SH-SY5Y (cell line): ENCODE measurements around the gene KIF1A.

ENCODE experiments used
- GATA2 ChIP-seq: IDR thresholded peaks from 2 replicates; pipeline ENCODE4 v1.6.1; 2011; ENCODE audit warnings: mild to moderate bottlenecking, low read depth, low read length
- GATA3 ChIP-seq: IDR thresholded peaks from 2 replicates; pipeline ENCODE4 v1.6.1; 2011; ENCODE audit warnings: low read depth, mild to moderate bottlenecking, low read length, moderate library complexity

The KIF1A gene

DNA sequence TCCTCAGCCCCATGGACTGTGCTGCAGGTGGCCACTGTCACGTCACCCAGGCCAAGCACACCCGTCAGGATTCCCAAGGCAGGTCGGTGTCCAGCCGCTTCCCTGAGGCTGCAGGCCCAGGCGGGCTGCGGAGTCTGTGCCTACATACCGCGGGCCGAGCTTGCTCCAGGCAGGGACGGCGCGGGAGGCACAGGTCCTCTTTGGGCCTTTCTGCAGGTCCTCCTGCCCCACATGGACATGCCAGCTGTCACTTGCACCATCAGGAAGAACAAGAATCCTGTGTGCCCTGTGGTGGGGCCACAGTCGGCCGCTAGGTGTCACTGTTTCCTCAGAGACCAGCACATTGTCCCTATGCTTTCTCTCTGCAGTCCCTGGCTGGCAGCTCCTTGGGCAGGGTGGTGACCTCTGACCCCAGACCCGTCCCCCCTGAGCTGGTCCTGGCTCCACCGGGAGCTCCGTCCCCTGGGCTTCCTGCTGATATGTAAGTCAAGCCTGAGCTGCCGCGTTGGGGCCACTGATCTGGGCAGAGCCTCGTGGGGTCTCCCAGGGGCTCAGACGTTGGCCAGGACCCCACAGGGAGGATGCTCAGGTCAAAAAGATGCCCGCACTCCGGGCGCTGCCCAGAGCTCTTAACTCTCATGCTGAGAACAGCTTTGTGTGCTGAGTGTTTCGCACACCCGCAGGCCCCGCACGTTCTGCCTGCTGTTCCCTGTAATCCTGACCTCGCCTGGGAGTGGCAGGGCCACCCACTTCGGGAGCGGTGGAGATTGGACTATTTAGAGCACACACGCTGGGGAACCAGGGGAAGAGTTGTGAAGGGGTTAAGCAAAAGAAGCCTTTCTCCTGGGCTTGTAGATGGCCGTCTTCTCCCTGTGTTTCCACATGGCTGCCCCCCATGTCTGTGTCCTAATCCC lies 31.3 kb upstream of the KIF1A start:
- no peak for TF ChIP-seq GATA2

DNA sequence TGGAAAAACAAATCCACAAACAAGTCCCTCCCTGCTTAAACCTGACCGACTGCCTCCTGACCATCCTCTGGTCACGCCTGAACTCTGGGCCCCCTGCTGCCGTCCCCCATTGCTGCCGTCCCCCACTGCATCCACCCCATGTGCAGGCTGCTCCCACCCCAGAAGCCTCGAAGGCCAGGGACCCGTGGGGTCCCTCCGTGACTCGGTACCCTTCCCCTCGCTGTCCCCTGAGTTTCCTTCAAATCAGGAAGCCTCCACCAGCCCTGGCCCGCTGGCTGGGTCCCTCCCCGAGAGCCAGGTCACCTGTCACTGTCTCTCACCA lies 30.7 kb upstream of the KIF1A start:
- no peak for TF ChIP-seq GATA2
- no peak for TF ChIP-seq GATA3

DNA sequence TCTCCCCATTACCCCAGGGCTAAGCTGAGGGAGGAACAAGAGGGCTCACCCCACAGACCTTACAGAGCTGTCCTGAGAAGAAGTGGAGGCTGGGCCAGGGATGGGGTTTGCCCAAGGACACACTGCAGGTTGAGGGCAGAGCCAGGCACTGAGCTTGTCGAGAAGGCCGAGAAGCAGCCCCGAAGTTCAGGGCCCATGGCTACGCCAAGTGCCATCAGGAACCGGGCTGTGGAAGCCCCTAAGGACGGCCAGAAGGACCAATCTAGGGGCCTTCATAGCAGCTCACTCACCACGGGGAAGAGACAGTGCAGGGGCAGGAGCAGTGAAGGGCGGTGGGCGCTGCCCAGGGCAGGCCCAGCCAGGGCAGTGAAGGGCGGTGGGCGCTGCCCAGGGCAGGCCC lies 30.0 kb upstream of the KIF1A start:
- TF ChIP-seq GATA3, result no peak
- no peak for TF ChIP-seq GATA2

DNA sequence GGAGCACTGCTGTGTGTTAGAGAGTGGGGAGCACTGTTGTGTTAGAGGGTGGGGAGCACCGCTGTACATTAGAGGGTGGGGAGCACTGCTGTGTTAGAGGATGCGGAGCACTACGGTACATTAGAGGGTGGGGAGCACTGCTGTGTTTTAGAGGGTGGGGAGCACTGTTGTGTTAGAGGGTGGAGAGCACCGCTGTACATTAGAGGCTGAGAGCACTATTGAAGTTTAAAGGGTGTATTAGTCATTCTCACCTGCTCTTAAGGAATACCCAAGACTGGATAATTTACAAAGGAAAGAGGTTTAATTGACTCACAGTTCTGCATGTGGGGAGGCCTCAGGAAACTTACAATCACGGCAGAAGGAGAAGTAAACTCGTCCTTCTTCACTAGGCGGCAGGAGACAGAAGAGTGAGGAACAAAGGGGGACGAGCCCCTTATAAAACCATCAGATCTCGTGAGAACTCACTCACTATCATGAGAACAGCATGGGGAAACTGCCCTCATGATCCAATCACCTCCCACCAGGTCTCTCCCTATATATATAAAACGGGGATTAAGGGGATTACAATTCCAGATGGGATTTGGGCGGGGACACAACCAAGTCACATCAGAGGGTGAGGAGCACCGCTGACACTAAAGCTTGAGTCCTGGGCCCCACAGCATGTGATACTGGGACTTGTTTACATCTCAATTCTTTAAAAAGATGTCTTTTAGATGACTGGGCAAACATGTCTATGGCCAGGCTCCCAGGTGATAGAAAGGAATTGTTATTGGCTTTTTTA lies 29.1 kb upstream of the KIF1A start:
- no peak for TF ChIP-seq GATA2
- TF ChIP-seq GATA3, result no peak

DNA sequence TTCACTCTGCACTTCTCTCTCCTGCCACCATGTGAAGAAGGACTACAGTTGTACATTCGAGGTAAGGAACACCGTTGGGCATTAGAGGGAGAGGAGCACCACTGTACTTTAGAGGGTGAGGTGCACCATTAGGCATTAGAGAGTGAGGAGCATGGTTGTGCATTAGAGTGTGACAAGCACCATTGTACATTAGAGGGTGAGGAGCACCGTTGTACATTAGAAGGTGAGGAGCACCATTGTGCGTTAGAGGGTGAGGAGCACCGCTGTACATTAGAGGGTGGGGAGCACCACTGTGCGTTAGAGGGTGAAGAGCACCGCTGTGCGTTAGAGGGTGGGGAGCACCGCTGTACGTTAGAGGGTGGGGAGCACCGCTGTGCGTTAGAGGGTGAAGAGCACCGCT lies 27.8 kb upstream of the KIF1A start:
- TF ChIP-seq GATA3 (no peak), GATA2 (no peak)

DNA sequence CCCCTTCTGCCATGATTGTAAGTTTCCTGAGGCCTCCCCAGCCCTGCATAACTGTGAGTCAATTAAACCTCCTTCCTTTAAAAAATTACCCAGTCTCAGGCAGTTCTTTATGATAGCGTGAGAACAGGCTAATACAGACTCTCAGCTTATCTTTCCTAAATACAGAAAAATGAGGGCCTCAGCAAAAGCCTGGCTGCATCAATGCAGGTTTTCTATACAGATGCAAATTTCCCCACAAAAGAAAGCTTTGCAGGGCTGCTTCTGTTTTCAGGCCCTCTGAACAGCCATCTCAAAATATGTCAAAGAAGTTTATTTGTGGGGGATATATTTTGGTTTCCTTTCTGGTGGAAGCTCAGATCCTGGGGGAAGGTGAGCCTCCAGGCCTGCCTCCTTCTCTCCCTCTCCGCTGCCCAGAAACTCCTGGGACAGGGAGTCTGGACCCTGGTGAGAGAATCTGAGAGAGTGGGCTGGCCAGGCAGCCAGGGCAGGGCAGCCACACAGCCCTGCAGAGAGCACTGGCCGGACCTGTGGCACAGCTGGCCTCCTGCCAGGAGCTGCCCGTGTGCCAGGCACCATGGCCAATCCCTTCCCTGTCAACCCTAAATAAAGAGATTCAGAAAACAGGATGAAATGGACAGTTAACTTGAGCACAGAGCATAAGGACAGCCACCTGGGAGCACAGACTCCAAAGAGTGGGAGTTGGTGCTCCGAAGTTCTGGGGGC lies 27.0 kb upstream of the KIF1A start:
- TF ChIP-seq GATA2 (no peak), GATA3 (no peak)

DNA sequence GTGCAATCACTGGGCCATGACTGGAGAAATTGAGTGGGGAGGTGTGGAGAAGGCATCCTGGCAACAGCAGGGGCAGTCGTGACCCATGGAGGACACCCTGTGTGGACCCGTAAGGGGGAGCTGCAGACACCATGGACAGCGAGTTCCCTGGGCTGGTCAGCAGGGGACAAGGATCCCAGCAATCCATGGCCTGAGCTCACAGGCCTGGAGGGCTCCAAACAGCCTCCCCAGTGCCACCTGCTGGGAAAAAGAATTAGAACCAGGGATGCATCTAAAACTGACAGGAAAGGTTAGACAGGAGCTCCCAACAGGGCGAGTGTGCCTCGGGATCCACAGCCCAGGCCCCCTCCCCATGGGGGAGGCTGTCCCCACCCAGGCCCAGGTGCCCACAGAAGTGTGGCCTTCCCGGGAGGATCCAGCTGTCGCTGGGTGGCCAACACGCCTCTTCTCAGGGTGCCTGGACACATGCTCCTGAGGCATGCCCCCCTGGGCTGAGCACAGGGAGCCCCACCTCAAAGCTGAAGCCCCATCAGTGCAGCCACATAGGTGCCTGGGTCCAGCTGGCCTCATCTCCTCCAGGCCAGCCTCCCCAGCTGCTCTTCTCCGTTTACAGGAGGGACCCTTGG lies 20.5 kb upstream of the KIF1A start:
- TF ChIP-seq GATA2, result no peak
- no peak for TF ChIP-seq GATA3

DNA sequence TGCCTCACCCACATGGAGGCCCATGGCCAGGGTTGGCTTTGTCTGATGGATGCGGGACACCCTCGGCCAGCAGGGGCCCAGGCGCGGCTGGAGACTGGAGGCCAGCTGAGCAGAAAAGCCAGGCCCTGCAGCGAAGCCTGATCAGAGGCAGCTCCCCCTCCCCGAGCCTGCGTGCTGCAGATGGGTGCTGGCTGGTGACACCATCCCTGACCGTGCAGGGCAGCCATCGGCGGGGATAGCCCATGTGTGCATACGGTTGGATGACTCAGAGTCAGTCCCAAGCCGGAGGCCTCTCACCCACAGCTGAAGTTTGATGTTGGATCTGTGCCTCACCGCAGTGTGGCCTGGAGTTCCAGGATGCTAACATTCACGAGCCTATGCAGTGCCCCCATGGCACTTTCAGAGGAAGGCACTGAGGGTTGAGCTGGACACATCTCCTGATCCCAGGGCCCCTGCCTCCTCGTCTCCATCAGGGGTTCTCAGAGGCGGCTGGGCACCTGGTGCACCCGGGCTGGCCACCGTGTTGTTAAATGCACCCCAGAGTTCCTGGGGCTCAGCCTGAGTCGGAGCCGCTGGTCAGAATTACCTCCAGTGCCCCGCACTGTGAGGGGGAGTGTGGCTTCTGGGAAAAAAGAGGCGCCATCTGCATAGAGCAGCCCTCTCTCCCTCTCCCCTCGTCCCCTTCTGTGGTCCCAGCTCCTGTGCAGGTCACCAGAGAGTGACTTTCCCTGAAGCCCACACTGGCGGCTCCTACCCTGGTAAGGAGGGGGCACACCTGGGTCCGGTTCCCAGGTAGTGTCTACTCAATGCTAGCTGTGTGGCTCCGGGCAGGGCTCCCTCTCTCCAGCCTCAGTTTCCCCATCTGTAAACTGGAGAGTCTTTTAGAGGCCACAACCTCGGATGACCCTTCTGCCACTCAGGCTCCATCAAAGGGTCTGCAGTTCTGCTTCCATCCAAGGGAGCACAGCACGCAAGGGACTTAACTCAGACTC lies 19.4 kb upstream of the KIF1A start:
- TF ChIP-seq GATA2, result no peak
- no peak for TF ChIP-seq GATA3

DNA sequence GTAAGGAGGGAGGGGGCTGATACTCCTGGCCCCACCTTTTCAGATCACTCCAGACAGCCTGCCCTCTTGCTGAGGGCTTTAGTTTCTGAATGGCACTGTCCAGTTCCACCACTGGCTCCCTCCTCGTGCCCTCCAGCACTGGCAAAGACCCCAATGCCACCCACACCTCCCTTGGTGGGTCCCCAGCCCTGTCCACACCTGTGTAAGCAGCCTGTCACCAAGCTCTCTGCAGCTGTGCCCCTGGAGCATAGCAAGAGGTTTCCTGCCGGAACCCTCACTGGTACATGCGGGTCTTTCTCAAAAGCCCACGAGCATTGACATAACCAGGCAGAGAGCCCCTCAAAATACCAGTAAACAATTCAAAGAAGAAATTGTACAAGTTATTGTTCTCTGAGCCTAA lies 17.6 kb upstream of the KIF1A start:
- no peak for TF ChIP-seq GATA2
- no peak for TF ChIP-seq GATA3

DNA sequence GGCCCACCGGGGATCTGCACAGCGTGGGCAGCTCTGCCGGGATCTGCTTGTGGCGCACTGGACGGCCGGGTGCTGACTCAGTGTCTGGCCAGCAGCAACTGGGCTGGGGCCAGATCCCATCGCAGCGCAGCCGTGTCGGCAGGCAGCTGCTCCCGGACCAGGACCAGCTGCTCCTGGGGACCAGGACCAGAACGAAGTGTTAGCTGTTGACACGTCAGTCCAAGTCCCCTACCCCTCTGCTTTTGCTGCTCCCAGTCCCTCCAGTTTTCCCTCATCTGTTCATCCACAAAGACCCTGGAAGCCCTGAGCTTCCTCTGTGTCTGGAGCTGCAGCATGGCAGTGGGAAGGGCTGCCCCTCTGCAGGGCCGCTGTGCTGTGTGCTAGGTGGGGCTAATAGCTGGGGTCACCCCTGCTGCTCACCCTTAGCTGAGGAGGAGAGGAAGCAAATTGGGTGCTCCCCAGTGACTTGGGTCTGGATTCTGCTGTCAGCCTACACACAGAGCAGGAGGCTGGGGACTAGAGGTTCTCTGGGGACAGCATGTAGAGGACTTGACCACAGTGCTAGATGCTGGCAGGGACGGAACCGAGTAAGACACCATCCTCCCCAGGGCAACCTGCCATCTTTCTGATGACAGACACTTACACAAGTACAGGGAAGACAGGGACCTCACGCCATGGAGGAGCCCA lies 16.9 kb upstream of the KIF1A start:
- TF ChIP-seq GATA3, result no peak
- no peak for TF ChIP-seq GATA2

DNA sequence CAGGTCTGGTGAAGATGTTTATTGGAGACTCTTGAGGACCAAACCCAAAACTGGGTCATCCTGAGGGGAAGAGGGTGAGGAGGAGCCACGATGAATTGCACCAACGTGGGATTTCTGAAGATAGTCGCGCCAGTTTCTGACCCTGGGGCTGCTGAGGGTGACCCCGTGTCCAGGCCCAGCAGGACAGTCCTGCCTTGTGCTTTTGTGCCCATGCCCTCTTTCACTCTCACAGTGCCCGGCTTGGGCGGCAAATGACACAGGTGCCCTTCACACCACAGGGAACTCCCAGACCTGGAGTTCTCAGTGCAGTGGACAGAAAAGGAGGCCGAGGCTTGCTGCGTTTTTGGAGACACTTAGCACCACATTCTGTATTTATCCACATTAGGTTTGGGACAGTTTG lies 15.5 kb upstream of the KIF1A start:
- TF ChIP-seq GATA2, result no peak
- TF ChIP-seq GATA3, result no peak

DNA sequence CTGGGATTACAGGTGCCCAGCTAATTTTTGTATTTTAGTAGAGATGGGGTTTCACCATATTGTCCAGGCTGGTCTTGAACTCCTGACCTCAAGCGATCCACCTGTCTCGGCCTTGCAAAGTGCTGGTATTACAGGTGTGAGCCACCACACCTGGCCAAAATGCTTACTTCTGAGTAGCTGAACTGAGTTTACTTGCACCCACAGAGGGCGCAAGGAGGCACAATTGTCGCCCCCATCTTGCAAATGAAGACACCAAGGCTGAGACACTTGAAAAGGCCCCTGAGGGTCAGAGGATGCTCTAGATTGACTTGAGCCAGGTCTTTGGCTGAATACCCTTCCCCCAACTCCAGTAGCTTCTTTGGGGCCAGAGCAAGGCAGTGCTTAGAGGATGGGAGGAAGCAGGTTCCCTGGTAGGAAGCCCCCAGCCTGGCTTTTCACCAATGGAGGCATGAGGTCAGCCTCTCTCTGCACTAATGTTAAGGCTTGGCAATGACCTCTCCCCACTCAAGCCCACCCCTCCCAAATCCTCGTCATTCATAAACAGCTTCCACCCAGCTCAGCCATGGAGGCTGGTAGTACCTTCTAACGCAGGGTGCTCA lies 14.5 kb upstream of the KIF1A start:
- no peak for TF ChIP-seq GATA3
- TF ChIP-seq GATA2, result no peak

DNA sequence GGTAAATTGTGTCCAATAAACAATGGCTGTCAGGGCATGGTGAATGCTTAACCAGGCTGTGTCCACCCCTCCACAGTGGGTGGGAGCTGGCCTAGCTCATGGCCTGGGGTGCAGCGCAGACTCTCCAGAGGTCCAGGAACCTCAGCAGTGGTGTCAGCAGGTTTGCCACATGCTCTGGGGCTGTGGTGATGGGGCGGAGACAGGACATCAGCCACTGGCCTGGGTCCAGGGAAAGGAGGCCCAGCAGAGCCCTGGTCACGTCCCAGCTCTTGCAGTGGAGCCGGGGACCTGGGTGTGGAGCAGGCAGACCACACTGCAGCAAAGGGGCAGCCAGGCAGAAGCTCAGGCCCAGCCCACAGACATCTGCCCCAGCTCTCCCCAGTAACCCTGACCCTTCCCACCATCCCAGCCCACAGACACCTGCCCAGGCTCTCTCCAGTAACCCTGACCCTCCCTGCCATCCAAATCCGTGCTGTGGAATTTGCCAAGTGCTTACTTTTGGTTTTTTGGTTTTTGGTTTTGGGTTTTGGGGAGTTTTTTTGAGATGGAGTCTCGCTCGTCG lies 13.8 kb upstream of the KIF1A start:
- no peak for TF ChIP-seq GATA2
- no peak for TF ChIP-seq GATA3
